ENCODE results near the gene SPIRE1. TPM values are rescaled to one million over a fixed set of nuclear protein-coding genes. Genes with fewer than 3 reads are reported as not detected.

The SPIRE1 gene
- polyA plus RNA-seq, 1 donor from 2014 or later, result 22.2 TPM

- H3F3A ChIP-seq (ENCODE audit: insufficient read depth, low read length, poor library complexity, severe bottlenecking), result no peaks in the 10 kb centered on the region
- H3K4me2 ChIP-seq (ENCODE audit: low read length), result no peak overlapping the region
- no peak overlapping the region for H3K4me3 ChIP-seq (ENCODE audit: low read length)
- H3K27me3 ChIP-seq (ENCODE audit: insufficient read depth, low read depth, low read length), result no peaks in the 10 kb centered on the region
- H3K79me2 ChIP-seq (replicated peaks; ENCODE audit: insufficient read depth, low read length), result no peaks in the 10 kb centered on the region
- no peaks in the 10 kb centered on the region for H3K9me2 ChIP-seq (ENCODE audit: insufficient read depth, low read length)
- H3K9me3 ChIP-seq (ENCODE audit: low read length), result no peaks in the 10 kb centered on the region
- no peaks in the 10 kb centered on the region for H3K36me3 ChIP-seq (ENCODE audit: insufficient read depth, low read length)
- no peaks in the 10 kb centered on the region for H4K20me1 ChIP-seq (ENCODE audit: insufficient read depth)
- H2AFZ ChIP-seq (ENCODE audit: low read depth, low read length), result no peak overlapping the region
- H3K27ac ChIP-seq (ENCODE audit: low read length), result no peak overlapping the region
- H3K9ac ChIP-seq (ENCODE audit: low read length), result no peak overlapping the region
- no peak for TF ChIP-seq CTCF (IDR thresholded peaks at IDR 0.05; ENCODE audit: poor library complexity, severe bottlenecking)
- TF ChIP-seq POLR2AphosphoS5 (IDR thresholded peaks at IDR 0.05), result no peak
- no peak for TF ChIP-seq TAF1 (IDR thresholded peaks at IDR 0.05; ENCODE audit: low read depth)
- TF ChIP-seq MXI1 (conservative IDR thresholded peaks at IDR 0.05; ENCODE audit: poor library complexity, severe bottlenecking), result no peak
- TF ChIP-seq RAD21 (conservative IDR thresholded peaks at IDR 0.05), result no peak
- no peak for TF ChIP-seq EP300 (conservative IDR thresholded peaks at IDR 0.05; ENCODE audit: poor library complexity, severe bottlenecking)
- TF ChIP-seq EZH2 (IDR thresholded peaks at IDR 0.05; ENCODE audit: borderline replicate concordance, insufficient read depth, low read length, poor library complexity, severe bottlenecking), result no peak
- TF ChIP-seq SMC3 (conservative IDR thresholded peaks at IDR 0.05; ENCODE audit: poor library complexity), result no peak
Measured at GRCh38 chr18:12608301-12608700, 49.6 kb downstream of the SPIRE1 start.

GRCh38 chr18:12606592-12607315 is 51.2 kb downstream of the SPIRE1 start:
- H3K27me3 ChIP-seq (ENCODE audit: insufficient read depth, low read depth, low read length), result no peaks in the 10 kb centered on the region
- no peaks in the 10 kb centered on the region for H3F3A ChIP-seq (ENCODE audit: insufficient read depth, low read length, poor library complexity, severe bottlenecking)
- H3K9me3 ChIP-seq (ENCODE audit: low read length), result no peaks in the 10 kb centered on the region
- H3K36me3 ChIP-seq (ENCODE audit: insufficient read depth, low read length), result no peaks in the 10 kb centered on the region
- TF ChIP-seq RAD21 (conservative IDR thresholded peaks at IDR 0.05), result no peak
- no peak for TF ChIP-seq EZH2 (IDR thresholded peaks at IDR 0.05; ENCODE audit: borderline replicate concordance, insufficient read depth, low read length, poor library complexity, severe bottlenecking)
- no peak for TF ChIP-seq CTCF (IDR thresholded peaks at IDR 0.05; ENCODE audit: poor library complexity, severe bottlenecking)
- TF ChIP-seq POLR2AphosphoS5 (IDR thresholded peaks at IDR 0.05), result no peak
- H3K27ac ChIP-seq (ENCODE audit: low read length), result no peak overlapping the region
- no peak overlapping the region for H3K4me2 ChIP-seq (ENCODE audit: low read length)
- H3K9me2 ChIP-seq (ENCODE audit: insufficient read depth, low read length), result no peaks in the 10 kb centered on the region
- no peaks in the 10 kb centered on the region for H4K20me1 ChIP-seq (ENCODE audit: insufficient read depth)
- no peak overlapping the region for H3K4me3 ChIP-seq (ENCODE audit: low read length)
- no peaks in the 10 kb centered on the region for H3K79me2 ChIP-seq (replicated peaks; ENCODE audit: insufficient read depth, low read length)
- H3K9ac ChIP-seq (ENCODE audit: low read length), result no peak overlapping the region
- no peak overlapping the region for H2AFZ ChIP-seq (ENCODE audit: low read depth, low read length)

All from neural cell (in vitro differentiated cells).